ENCODE data around the gene EIF4H. TPM values are rescaled to one million over a fixed set of nuclear protein-coding genes. Genes with fewer than 3 reads are reported as not detected.

The EIF4H gene
- polyA plus RNA-seq, 1 donor (not counting 4 experiments of a cell fraction or from before 2014, with no cell fraction given) = 340 TPM

DNA sequence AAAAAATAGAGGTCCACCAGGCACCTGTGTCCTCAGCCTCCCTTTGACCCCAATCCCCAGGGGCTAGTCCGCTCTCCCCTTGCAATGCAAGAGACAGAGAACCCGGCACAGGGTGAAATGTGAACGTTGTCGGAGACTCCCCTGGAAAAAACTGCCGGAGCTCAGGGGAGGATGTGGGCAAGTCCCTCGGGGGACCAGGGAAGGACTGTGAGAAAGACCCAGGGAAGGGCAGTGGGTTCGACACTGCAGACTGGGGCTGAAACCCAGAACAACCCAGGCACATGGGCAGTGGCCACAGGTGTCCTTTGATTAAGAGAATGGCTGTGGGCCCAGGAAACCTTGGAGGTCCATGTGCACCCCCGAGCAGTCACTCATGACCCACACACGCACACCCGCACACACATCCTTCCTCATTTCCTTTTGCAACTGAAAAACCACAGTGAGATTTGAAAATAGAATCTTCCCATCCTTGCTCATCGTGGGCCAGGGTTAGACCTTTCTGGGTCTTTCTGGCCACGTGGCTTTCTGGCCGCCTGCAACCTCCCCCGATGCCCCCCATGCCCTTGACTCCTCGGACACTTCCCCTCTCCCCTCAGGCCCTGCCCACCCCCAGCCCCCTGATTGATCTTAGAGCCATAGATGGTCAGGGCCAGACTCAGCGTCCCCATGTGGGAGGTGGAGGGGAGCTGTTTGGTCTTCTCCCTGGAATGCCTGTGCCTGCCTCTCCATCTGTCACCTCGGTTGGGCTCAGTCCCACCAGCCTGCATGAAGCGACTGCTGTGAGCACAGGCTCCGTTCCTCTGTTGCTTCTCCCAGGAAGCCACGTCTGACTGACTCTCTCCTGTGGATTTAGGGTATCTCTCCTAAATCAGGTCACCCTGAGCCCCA is 43.5 kb downstream of the EIF4H start:
- DNase-seq (ENCODE audit: low read depth, low spot score) (no peak), FAIRE-seq (no peak)
- Histone ChIP-seq H3K9me1 (ENCODE audit: control insufficient read depth, extremely low read depth, insufficient read depth, low read length) (no peaks in the 10 kb centered on the region), H3K36me3 (ENCODE audit: control insufficient read depth in 2 of 2, extremely low read depth in 1 of 2, insufficient read depth in 2 of 2, low read length in 2 of 2) (no peaks in the 10 kb centered on the region), H4K20me1 (ENCODE audit: control insufficient read depth, extremely low read depth, insufficient read depth, low read length) (no peaks in the 10 kb centered on the region), H3K9ac (ENCODE audit: control insufficient read depth, extremely low read depth, insufficient read depth, low read length) (no peak overlapping the region), H2AFZ (ENCODE audit: control insufficient read depth, low read length) (no peak overlapping the region), H3K79me2 (ENCODE audit: control insufficient read depth, insufficient read depth, low read length) (no peaks in the 10 kb centered on the region), H3K4me3 (ENCODE audit: control insufficient read depth in 2 of 3, extremely low read depth in 1 of 3, insufficient read depth in 2 of 3, low read depth in 1 of 3, low read length in 3 of 3) (no peak overlapping the region), H3K4me2 (ENCODE audit: control insufficient read depth, extremely low read depth, insufficient read depth, low read depth, low read length) (no peak overlapping the region), H3K27ac (ENCODE audit: control insufficient read depth, insufficient read depth, low read length) (no peak overlapping the region), H3K4me1 (ENCODE audit: control insufficient read depth, extremely low read depth, insufficient read depth, low read length) (no peaks in the 10 kb centered on the region), H3K9me3 (ENCODE audit: control insufficient read depth, low read depth, low read length) (no peaks in the 10 kb centered on the region), H3K27me3 (ENCODE audit: control insufficient read depth, extremely low read depth, insufficient read depth, low read length) (no peaks in the 10 kb centered on the region)
- dilution Hi-C loops (cut with MboI; ENCODE audit: extremely low pct_ligation_motif_present, low sequenced_read_pairs) = no loop called here
- TF ChIP-seq EZH2 (IDR thresholded peaks at IDR 0.05; ENCODE audit: low read length) = no peak
- TF ChIP-seq, protein P1, sequence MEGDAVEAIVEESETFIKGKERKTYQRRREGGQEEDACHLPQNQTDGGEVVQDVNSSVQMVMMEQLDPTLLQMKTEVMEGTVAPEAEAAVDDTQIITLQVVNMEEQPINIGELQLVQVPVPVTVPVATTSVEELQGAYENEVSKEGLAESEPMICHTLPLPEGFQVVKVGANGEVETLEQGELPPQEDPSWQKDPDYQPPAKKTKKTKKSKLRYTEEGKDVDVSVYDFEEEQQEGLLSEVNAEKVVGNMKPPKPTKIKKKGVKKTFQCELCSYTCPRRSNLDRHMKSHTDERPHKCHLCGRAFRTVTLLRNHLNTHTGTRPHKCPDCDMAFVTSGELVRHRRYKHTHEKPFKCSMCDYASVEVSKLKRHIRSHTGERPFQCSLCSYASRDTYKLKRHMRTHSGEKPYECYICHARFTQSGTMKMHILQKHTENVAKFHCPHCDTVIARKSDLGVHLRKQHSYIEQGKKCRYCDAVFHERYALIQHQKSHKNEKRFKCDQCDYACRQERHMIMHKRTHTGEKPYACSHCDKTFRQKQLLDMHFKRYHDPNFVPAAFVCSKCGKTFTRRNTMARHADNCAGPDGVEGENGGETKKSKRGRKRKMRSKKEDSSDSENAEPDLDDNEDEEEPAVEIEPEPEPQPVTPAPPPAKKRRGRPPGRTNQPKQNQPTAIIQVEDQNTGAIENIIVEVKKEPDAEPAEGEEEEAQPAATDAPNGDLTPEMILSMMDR (optimal IDR thresholded peaks at IDR 0.05 in 1 of 3, IDR thresholded peaks at IDR 0.05 in 1 of 3, conservative IDR thresholded peaks at IDR 0.05 in 1 of 3; ENCODE audit: extremely low read depth in 1 of 3, insufficient read depth in 2 of 3, low read length in 3 of 3) = no peak

DNA sequence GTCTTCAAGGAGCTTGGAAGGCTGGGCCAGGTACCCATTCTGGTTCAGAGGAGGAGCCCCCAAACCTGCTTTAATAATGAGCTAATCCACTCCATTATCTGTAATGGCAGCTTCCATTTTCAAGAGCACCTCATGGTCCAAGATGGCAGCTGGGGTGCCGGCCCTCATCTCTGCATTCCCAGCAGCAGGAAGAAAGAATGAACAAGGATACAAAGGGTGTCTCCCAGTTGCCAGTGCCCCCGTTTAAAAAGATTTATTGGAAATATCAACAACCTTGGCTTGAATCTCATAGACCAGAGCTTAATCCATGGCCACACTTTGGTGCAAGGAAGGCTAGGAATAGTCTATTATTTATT is 44.2 kb downstream of the EIF4H start:
- FAIRE-seq (no peak), DNase-seq (ENCODE audit: low read depth, low spot score) (no peak)
- Histone ChIP-seq H3K9me1 (ENCODE audit: control insufficient read depth, extremely low read depth, insufficient read depth, low read length) (no peaks in the 10 kb centered on the region), H3K79me2 (ENCODE audit: control insufficient read depth, insufficient read depth, low read length) (no peaks in the 10 kb centered on the region), H3K9me3 (ENCODE audit: control insufficient read depth, low read depth, low read length) (no peaks in the 10 kb centered on the region), H3K36me3 (ENCODE audit: control insufficient read depth in 2 of 2, extremely low read depth in 1 of 2, insufficient read depth in 2 of 2, low read length in 2 of 2) (no peaks in the 10 kb centered on the region), H3K4me2 (ENCODE audit: control insufficient read depth, extremely low read depth, insufficient read depth, low read depth, low read length) (no peak overlapping the region), H2AFZ (ENCODE audit: control insufficient read depth, low read length) (no peak overlapping the region), H3K9ac (ENCODE audit: control insufficient read depth, extremely low read depth, insufficient read depth, low read length) (no peak overlapping the region), H3K4me1 (ENCODE audit: control insufficient read depth, extremely low read depth, insufficient read depth, low read length) (no peaks in the 10 kb centered on the region), H3K4me3 (ENCODE audit: control insufficient read depth in 2 of 3, extremely low read depth in 1 of 3, insufficient read depth in 2 of 3, low read depth in 1 of 3, low read length in 3 of 3) (no peak overlapping the region), H4K20me1 (ENCODE audit: control insufficient read depth, extremely low read depth, insufficient read depth, low read length) (no peaks in the 10 kb centered on the region), H3K27ac (ENCODE audit: control insufficient read depth, insufficient read depth, low read length) (no peak overlapping the region), H3K27me3 (ENCODE audit: control insufficient read depth, extremely low read depth, insufficient read depth, low read length) (no peaks in the 10 kb centered on the region)
- TF ChIP-seq, protein P1 (optimal IDR thresholded peaks at IDR 0.05 in 1 of 3, IDR thresholded peaks at IDR 0.05 in 1 of 3, conservative IDR thresholded peaks at IDR 0.05 in 1 of 3; ENCODE audit: extremely low read depth in 1 of 3, insufficient read depth in 2 of 3, low read length in 3 of 3) = no peak
- dilution Hi-C loops (cut with MboI; ENCODE audit: extremely low pct_ligation_motif_present, low sequenced_read_pairs) = no loop called here

All from keratinocyte (primary cell).